A549 (cell line): Measurements from ENCODE around the gene ITGAX.

Experiments
- BHLHE40 ChIP-seq: IDR thresholded peaks from 2 replicates; pipeline ENCODE4 v1.6.1; 2012; ENCODE audit warnings: low read depth, low read length, inconsistent platforms
- CBX8 ChIP-seq: fragments of 200-600 bp; sonication (generic); IDR thresholded peaks from 2 replicates; pipeline ENCODE4 v1.6.1; 2016
- CEBPB ChIP-seq, 2 experiments: fragments of >200 bp in 1 of 2; sonication (Bioruptor Twin) in 1 of 2; formaldehyde crosslinking in 1 of 2; IDR thresholded peaks; 2 replicates each; pipeline ENCODE4 v1.6.1; 2012 to 2016
- CHD4 ChIP-seq: fragments of 200-600 bp; sonication (generic); IDR thresholded peaks from 2 replicates; pipeline ENCODE4 v1.6.1; 2016; ENCODE audit warnings: antibody characterized with exemption, mild to moderate bottlenecking, borderline replicate concordance
- CTCF ChIP-seq: fragments of >200 bp; sonication (Bioruptor Twin); formaldehyde crosslinking; IDR thresholded peaks from 3 replicates; pipeline ENCODE4 v1.5.1; 2016
- EP300 ChIP-seq, 2 experiments: fragments of >200 bp; sonication (Bioruptor Twin); formaldehyde crosslinking; IDR thresholded peaks; 2 replicates in 1 of 2; 3 replicates in 1 of 2; pipeline ENCODE4 v1.6.1; 2016 to 2017
- MYC ChIP-seq: IDR thresholded peaks from 2 replicates; pipeline ENCODE4 v1.6.1; 2012; ENCODE audit warnings: mild to moderate bottlenecking, inconsistent platforms, low read length, improper control_type of control experiment, borderline replicate concordance
- NR3C1 ChIP-seq: fragments of >200 bp; sonication (Bioruptor Twin); formaldehyde crosslinking; IDR thresholded peaks from 3 replicates; pipeline ENCODE4 v1.6.1; 2017
- POLR2A ChIP-seq: IDR thresholded peaks from 2 replicates; pipeline ENCODE4 v1.6.1; 2012; ENCODE audit warnings: mild to moderate bottlenecking, low read length
- RAD21 ChIP-seq, 2 experiments: fragments of >200 bp in 1 of 2; sonication (Bioruptor Twin) in 1 of 2; formaldehyde crosslinking in 1 of 2; IDR thresholded peaks in 1 of 2; conservative IDR thresholded peaks in 1 of 2; 2 replicates in 1 of 2; 3 replicates in 1 of 2; pipeline ENCODE4 v1.6.1; 2012 to 2018; ENCODE audit warnings: inconsistent platforms in 1 of 2
- REST ChIP-seq: fragments of 200-600 bp; sonication (generic); IDR thresholded peaks from 2 replicates; pipeline ENCODE4 v1.6.1; 2016; ENCODE audit warnings: antibody characterized with exemption, mild to moderate bottlenecking, moderate library complexity
- ZFP36 ChIP-seq: fragments of 450-650 bp; IDR thresholded peaks from 2 replicates; pipeline ENCODE4 v1.6.1; 2014; ENCODE audit warnings: borderline replicate concordance; ENCODE audit not compliant: partially characterized antibody

- TF ChIP-seq MYC (no peak), CTCF (no peak), POLR2A (no peak), REST (no peak), ZFP36 (no peak), EP300 (IDR thresholded peaks at IDR 0.05) (no peak), NR3C1 (no peak), CEBPB (IDR thresholded peaks at IDR 0.05) (no peak), CBX8 (no peak), BHLHE40 (no peak), CHD4 (no peak), RAD21 (conservative IDR thresholded peaks at IDR 0.05 in 1 of 2, IDR thresholded peaks at IDR 0.05 in 1 of 2) (no peak)
Measured at GRCh38 chr16:31417916-31418315, 62.9 kb downstream of the ITGAX start.
